Measurements from ENCODE around the gene UGT3A1.

Gene UGT3A1

DNA sequence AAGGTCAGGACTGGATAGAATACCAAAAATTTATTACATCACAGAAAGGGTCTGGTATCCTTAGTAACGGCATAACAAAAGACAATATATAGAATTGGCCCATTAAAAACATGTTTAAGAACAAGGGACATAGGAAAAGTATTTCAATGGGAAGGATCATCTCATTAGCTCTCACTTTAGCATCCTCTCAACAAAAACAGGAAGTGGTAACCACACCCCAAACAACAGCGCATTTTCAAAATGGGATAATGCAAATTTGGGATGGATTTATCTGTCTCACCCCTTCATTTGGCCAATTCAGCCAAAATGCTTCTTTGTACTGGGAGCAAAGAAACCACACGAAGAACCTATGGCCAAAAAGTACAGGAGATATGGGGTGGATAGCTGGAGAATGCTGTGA, 9.8 kb upstream of the UGT3A1 start:
- no peak for DNase-seq
- intact Hi-C loops (cut with DNase I; ENCODE audit: low total_unique reads), result no loop called here
- no peaks in the 10 kb centered on the region for H3K36me3 ChIP-seq
- H3K27me3 ChIP-seq, result no peaks in the 10 kb centered on the region
- TF ChIP-seq, protein P1, sequence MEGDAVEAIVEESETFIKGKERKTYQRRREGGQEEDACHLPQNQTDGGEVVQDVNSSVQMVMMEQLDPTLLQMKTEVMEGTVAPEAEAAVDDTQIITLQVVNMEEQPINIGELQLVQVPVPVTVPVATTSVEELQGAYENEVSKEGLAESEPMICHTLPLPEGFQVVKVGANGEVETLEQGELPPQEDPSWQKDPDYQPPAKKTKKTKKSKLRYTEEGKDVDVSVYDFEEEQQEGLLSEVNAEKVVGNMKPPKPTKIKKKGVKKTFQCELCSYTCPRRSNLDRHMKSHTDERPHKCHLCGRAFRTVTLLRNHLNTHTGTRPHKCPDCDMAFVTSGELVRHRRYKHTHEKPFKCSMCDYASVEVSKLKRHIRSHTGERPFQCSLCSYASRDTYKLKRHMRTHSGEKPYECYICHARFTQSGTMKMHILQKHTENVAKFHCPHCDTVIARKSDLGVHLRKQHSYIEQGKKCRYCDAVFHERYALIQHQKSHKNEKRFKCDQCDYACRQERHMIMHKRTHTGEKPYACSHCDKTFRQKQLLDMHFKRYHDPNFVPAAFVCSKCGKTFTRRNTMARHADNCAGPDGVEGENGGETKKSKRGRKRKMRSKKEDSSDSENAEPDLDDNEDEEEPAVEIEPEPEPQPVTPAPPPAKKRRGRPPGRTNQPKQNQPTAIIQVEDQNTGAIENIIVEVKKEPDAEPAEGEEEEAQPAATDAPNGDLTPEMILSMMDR (IDR thresholded peaks at IDR 0.05), result no peak
- H3K4me1 ChIP-seq, result no peaks in the 10 kb centered on the region
- H3K9me3 ChIP-seq, result no peaks in the 10 kb centered on the region
- H3K27ac ChIP-seq, result no peak overlapping the region
- H3K4me3 ChIP-seq, result no peak overlapping the region

GRCh38 chr5:35999547-35999946, 8.4 kb upstream of the UGT3A1 start:
- no peak for DNase-seq
- no peaks in the 10 kb centered on the region for H3K27me3 ChIP-seq
- H3K9me3 ChIP-seq, result no peaks in the 10 kb centered on the region
- TF ChIP-seq, protein P1 (IDR thresholded peaks at IDR 0.05), result no peak
- no peak overlapping the region for H3K4me3 ChIP-seq
- H3K36me3 ChIP-seq, result no peaks in the 10 kb centered on the region
- intact Hi-C loops (cut with DNase I; ENCODE audit: low total_unique reads), result no loop called here
- H3K27ac ChIP-seq, result no peak overlapping the region
- H3K4me1 ChIP-seq, result no peaks in the 10 kb centered on the region

DNA sequence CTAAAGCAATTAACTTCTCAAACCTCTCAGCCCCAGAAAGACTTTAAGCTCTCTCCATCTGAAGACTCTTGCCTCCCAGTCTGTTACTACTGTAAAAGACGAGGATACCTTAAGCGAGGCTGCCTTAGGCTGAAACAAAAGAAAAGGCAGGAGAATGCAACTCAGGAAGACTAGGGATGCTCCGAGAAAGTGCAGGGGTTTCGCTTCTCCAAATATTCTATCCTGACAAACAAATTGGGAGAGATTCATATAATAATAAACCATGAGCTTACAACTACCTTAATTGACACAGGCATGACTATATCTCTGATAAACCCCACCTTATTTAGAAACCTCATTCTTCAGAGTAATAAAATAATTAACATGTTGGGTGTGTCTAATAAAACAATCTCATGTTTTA, 4.9 kb upstream of the UGT3A1 start:
- H3K4me1 ChIP-seq, result no peaks in the 10 kb centered on the region
- H3K9me3 ChIP-seq, result no peaks in the 10 kb centered on the region
- no peak overlapping the region for H3K4me3 ChIP-seq
- H3K36me3 ChIP-seq, result no peaks in the 10 kb centered on the region
- intact Hi-C loops (cut with DNase I; ENCODE audit: low total_unique reads), result no loop called here
- no peaks in the 10 kb centered on the region for H3K27me3 ChIP-seq
- DNase-seq, result no peak
- TF ChIP-seq, protein P1 (IDR thresholded peaks at IDR 0.05), result no peak
- H3K27ac ChIP-seq, result no peak overlapping the region

GRCh38 chr5:35990520-35990919, 670 bp downstream of the UGT3A1 start:
- no peak for DNase-seq
- H3K9me3 ChIP-seq, result no peaks in the 10 kb centered on the region
- TF ChIP-seq, protein P1 (IDR thresholded peaks at IDR 0.05), result no peak
- no peaks in the 10 kb centered on the region for H3K27me3 ChIP-seq
- no peaks in the 10 kb centered on the region for H3K4me1 ChIP-seq
- no peaks in the 10 kb centered on the region for H3K36me3 ChIP-seq
- H3K4me3 ChIP-seq, result no peak overlapping the region
- no peak overlapping the region for H3K27ac ChIP-seq
- intact Hi-C loops (cut with DNase I; ENCODE audit: low total_unique reads), result no loop called here

- no peak overlapping the region for H3K4me3 ChIP-seq
- intact Hi-C loops (cut with DNase I; ENCODE audit: low total_unique reads), result no loop called here
- H3K27me3 ChIP-seq, result no peaks in the 10 kb centered on the region
- no peak for DNase-seq
- TF ChIP-seq, protein P1 (IDR thresholded peaks at IDR 0.05), result no peak
- H3K36me3 ChIP-seq, result no peaks in the 10 kb centered on the region
- H3K9me3 ChIP-seq, result no peaks in the 10 kb centered on the region
- no peaks in the 10 kb centered on the region for H3K4me1 ChIP-seq
- no peak overlapping the region for H3K27ac ChIP-seq
Observed at GRCh38 chr5:35988529-35988928, 2.7 kb downstream of the UGT3A1 start.

DNA sequence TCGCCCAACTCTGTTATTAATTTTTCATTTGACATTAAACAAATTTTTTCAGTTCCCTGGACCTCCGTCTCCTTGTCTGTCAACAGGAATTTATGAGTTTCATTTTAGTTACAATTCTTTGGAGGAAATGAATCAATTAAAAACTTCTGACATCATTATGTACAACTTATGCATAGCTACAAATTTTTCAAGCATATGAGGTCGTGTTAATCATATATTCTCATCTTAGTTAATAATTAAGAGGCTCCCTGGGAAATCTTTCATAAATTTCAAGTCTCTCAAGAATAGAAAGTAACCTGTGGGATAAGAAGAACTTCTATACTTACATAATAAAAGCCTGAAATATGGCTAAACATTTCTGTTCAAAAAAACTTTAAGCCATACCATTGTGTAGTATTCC, 3.4 kb downstream of the UGT3A1 start:
- no peaks in the 10 kb centered on the region for H3K36me3 ChIP-seq
- DNase-seq, result no peak
- H3K9me3 ChIP-seq, result no peaks in the 10 kb centered on the region
- TF ChIP-seq, protein P1 (IDR thresholded peaks at IDR 0.05), result no peak
- intact Hi-C loops (cut with DNase I; ENCODE audit: low total_unique reads), result no loop called here
- H3K27me3 ChIP-seq, result no peaks in the 10 kb centered on the region
- no peaks in the 10 kb centered on the region for H3K4me1 ChIP-seq
- no peak overlapping the region for H3K27ac ChIP-seq
- H3K4me3 ChIP-seq, result no peak overlapping the region
